DMS53 treated with DMSO at 0.1 percent for 48 hours (cell line): Measurements from ENCODE around the gene SMG6.
"Not testable (repeated sequence)": the region's sequence is repeated elsewhere in the genome, so short reads cannot be mapped to it uniquely, and the experiment has no call there.

Experiments used
- DNase-seq: peaks from one replicate; lab custom pipeline; 2025; ENCODE audit not compliant: unreplicated experiment; lab: John Stamatoyannopoulos, UW

The SMG6 gene

GRCh38 chr17:2151358-2152033 lies 152.1 kb downstream of the SMG6 start:
- no peak for DNase-seq

DNA sequence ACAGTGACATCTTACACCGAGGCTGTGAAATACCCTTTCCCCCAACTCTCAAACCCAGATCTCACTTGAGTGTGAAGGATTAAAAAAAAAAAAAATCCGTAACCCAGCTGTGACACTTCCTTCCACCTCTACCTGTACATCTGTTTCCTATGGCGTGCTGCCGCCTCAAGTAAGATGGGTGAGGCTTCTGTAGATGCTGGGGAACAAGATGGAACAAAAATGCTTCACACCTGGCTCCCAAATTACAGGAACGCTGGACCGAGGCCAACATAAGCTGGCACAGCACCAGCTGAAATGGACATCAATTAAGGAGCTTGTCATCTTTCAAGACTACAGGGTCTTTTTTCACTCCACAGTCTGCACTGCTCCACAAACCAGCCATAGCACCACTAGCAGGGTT lies 152.8 kb downstream of the SMG6 start:
- DNase-seq, result no peak

- no peak for DNase-seq
Measured at GRCh38 chr17:2149934-2150333, 153.7 kb downstream of the SMG6 start.

GRCh38 chr17:2146132-2146871 lies 157.3 kb downstream of the SMG6 start:
- no peak for DNase-seq

- DNase-seq, result no peak
Measured at GRCh38 chr17:2144701-2145100, 158.9 kb downstream of the SMG6 start.

GRCh38 chr17:2143332-2143731 lies 160.3 kb downstream of the SMG6 start:
- DNase-seq, result no peak

DNA sequence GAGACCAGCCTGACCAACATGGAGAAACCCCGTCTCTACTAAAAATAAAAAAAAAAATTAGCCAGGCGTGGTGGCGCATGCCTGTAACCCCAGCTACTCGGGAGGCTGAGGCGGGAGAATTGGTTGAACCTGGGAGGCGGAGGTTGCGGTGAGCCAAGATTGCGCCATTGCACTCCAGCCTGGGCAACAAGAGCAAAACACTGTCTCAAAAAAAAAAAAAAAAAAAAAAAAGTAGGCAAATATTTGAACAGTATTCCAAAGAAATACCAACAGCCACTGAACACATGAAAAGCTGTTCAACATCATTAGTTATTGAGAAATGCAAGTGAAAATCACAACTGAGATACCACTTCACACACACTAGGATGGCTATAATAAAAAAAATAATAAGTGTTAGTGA lies 160.9 kb downstream of the SMG6 start:
- DNase-seq, result not testable (repeated sequence)

GRCh38 chr17:2140683-2141082 lies 162.9 kb downstream of the SMG6 start:
- no peak for DNase-seq

DNA sequence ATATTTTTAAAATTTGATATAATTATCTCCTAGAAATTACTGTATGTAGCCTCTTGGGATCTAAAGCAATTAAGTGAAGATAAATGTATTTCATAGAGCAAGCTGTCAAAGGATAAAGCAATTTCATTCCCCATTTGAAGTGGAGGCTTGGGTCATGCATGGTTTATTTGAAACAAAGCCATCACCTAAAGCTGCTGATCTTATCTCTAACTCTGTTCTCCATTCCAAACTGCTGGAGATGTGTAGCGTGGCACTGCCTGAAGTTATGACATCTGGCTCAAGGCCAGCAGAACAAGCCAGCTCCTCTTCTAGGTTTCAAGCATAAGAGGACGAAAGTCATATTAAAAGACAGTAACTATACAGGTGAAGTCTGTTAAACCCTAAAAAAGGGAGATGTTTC lies 164.8 kb downstream of the SMG6 start:
- no peak for DNase-seq

DNA sequence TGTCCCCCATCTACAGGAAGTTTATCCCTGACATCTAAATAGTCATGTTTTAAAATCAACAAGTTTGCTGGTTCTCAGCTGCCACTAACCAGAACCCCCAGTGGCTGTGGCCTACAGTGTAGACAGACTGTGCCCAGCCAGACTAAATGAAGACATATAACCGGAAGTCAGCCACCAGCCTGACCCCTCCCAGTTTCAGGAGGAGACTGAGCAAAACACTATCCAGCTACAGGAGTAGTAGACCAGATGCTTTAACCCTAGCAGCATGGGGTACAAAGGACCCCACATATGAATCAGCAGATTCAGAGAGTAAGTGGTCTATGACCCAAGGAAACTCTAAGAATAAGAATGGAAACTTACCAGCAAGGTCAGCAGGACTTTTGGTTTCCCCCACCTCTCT lies 165.3 kb downstream of the SMG6 start:
- no peak for DNase-seq

GRCh38 chr17:2137342-2138098 lies 166.1 kb downstream of the SMG6 start:
- no peak for DNase-seq

GRCh38 chr17:2136241-2136640 lies 167.3 kb downstream of the SMG6 start:
- DNase-seq, result no peak

GRCh38 chr17:2128011-2128410 lies 175.6 kb downstream of the SMG6 start:
- DNase-seq, result no peak

- DNase-seq, result no peak
Measured at GRCh38 chr17:2125013-2125535, 178.5 kb downstream of the SMG6 start.

DNA sequence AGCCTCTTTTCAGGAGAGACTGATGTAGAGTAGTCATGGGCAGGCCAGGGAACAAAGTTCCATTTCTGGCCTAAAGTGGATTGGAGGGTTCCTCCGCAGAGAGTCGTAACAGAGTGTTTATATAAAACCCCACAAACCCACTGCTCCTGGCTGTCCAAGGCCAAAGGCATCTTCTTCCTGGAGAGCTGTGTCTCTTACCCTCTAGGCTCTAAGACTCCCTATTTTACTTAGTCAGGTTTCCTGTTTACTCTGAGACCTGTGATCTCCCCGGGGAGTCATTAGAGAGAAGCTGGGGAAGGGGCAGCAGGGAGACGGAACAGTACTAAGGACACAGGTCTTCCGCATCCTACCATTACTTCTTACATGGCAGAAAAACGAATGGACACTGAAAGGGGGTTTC lies 179.2 kb downstream of the SMG6 start:
- no peak for DNase-seq

DNA sequence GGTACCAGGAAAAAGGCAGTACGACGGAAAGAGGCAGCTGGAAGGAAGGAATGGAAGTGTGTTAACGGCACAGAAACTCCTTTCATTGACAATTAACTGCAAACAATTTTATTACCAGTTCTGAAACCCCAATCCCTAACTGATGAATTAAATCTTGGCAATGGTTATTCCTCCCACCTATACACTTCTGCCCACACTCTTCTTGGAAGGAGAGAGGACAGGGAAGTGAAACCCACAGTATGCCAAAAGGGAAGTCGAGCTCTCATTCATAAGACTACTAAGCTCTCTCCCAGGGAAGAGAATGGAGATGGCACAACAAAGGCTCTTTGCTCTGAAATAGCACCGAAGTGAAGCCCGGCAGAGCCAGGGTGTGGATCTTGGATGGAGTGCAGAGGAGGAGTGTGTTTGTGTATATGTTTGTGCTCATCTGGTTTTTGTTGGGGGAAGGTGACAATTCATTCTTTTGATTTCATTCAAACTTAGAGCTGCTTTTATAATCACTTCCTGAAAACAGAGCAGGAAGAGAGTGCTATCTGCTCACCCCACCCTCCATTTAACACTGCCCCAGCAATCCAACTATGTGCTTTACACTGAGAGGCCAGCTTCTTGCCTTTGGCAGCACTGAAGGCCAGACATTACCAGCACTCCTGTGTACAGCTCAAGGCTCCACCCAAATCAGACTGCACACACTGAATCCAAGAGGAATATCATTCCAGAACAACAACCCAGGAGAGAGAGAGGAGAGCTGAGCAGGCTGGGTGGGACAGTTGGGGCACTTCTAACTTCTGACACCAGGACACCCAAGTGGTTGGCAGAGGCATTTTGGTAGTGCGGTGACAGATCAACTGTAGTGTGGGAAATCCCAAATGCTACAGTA lies 180.0 kb downstream of the SMG6 start:
- DNase-seq, result no peak

DNA sequence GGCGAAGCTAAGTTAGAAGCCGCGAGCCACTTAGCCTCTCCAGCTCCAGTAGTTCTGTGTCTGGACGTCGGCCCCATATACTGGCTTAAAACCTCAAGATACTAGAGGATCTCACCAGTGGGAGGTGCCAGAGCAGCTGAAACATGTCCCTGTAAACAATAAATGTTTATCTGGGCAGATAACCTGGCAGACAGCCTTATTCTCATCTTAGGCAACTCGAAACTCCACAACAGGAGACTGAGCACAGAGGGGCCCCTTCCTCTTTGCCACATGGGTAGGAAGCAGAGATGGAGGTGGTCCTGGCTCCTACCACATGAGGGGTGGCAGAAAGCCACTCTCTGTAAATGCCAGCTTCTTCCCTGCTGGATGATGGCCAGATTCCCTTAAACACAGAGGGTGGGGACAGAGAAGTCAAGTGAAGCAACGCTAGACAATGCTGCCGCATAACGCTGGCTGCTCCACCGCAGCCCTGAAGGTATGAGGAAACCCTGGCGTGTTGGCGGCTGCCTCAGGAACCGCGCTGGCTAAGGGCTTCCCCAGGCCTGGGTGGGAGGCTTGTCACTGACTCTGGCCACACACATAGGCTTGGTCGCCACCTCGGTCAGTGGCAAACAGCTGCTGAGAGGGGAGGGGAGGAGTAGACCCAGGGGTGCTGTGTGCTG lies 180.8 kb downstream of the SMG6 start:
- DNase-seq, result no peak

DNA sequence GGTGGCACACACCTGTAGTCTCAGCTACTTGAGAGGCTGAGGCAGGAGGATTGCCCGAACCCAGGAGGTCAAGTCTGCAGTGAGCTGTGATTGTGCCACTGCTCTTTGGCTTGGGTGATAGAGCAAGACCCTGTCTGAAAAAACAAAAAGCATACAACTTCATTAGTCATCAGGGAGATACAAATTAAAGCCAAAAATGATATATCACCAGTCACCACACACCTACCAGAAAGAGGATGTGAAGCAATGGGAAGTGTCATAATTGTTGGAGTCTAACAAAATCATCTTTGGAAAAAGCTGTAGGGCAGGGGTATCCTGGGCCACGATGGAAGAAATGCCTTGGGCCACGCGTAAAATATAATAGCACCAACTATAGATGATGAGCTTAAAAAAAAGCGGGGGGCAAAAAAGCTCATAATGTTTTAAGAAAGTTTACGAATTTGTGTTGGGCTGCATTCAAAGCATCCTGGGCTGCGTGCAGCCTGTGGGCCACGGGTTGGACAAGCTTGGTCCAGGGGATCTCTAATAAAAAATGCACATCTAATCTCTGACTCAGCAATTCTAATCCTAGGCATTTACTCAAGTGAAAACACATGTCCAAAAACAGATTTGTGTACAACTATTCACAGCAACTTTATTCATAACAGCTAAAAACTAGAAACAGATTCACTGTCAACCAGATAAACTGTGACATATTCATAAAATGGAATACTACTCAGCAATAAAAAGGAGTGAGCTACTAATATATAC lies 182.8 kb downstream of the SMG6 start:
- no peak for DNase-seq

- DNase-seq, result no peak
Measured at GRCh38 chr17:2113279-2113622, 190.3 kb downstream of the SMG6 start.

DNA sequence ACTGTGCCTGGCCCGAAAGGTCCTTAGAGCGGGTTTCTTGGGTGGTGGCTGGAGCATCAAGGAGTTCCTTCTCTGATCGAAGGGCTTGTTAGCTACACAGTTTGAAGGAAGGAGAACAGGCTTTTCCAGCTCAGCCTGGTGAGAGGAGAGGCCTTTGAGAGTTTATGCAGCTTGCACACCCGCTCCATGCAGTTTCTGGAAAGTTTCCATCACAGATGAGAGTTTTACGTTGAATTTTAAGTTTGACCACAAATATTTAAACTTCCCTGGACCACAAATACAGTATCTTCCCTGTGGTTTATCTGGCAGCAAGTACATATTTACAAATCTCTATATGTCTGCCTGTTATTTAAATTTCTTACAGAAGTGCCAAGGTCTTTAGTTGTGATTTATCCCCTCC lies 191.9 kb downstream of the SMG6 start:
- no peak for DNase-seq
